ENCODE data around the gene CES2.
"Not testable (repeated sequence)": the region's sequence is repeated elsewhere in the genome, so short reads cannot be mapped to it uniquely, and the experiment has no call there.

Gene CES2

DNA sequence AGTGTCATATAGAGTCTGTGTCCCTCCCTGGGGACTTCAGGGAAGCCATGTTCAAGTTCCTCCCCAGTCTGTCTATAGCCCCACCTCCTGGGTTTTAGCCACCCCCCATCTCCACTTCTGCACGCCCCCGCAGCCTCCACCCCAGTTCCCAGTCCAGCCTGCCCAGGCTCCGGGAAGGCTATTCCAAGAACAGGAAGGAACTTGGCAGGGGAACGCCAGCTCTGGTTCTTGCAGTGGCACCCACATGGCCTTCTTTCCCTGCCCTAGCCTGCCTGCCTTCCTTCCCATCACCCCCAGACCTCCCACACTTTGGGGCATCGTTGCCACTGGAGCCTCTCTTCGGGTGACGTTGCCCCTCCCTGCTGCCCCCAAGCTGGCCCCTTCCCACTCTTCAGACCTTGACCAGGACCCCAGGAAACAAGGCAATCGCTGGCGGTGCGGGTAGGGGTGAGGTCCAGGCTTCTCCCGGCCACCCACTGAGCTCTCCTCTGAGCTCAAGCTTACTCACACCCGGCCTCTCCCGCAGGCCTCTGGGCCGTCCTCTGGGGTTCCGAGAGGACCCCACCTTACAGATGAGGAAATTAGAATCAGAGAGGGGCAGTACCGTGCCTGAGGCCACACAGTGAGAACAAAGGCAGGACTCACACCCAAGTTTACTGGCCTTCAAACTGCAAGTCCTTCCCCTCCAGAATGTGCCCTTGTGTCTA, 43.8 kb downstream of the CES2 start:
- DNase-seq (ENCODE audit: low spot score), result no peak

DNA sequence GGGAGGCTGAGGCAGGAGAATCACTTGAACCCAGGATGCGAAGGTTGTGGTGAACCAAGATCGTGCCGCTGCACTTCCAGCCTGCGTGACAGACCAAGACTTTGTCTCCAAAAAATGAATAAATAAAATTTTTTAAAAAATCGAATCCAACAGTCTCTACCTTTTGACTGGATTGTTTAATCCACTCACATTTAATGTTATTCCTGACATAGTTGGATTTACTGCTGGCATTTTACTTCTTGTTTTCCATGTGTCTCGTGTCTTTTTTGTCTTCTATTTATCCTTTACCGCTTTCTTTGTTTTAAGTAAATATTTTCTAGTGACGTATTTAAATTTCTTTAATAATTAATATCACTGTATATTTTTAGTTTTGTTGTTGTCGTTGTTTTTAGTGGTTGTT, 47.7 kb downstream of the CES2 start:
- no peak for DNase-seq (ENCODE audit: low spot score)

DNA sequence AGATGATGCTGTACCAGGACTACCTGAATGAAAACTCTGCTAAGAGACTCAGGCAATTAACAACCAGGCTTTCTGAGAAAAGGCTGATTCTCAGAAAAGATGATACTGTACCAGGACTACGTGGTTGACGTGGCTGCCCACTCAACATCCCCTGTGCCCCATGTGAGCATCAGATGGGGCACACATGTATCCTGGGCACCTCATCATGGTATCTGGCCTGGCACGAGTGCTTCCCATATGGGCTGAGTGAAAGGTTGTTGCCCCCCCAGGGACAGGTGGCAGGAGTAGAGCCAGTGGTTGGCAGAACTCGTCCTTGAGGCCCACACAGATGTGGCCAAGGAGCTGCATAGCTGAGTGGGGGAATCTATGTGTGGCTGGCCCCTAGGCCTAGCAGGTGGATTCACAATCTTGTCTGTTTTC, 49.6 kb downstream of the CES2 start:
- DNase-seq (ENCODE audit: low spot score), result no peak

DNA sequence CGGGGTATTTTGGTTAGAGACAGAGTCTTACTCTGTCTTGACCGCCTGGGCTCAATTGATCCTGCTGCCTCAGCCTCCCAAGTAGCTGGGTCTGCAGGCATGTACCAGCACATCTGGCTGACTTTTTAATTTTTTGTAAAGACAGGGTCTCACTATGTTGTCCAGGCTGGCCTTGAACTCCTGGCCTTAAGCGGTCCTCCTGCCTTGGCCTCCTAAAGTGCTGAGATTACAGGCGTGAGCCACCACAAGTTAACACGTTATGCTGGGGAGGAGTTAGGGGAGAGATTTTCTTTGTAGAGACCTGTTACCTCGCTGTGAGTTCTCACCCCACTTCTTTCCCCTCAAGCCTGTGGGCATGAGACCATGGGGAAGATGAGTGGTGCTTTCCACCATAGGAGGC, 51.2 kb downstream of the CES2 start:
- no peak for DNase-seq (ENCODE audit: low spot score)

DNA sequence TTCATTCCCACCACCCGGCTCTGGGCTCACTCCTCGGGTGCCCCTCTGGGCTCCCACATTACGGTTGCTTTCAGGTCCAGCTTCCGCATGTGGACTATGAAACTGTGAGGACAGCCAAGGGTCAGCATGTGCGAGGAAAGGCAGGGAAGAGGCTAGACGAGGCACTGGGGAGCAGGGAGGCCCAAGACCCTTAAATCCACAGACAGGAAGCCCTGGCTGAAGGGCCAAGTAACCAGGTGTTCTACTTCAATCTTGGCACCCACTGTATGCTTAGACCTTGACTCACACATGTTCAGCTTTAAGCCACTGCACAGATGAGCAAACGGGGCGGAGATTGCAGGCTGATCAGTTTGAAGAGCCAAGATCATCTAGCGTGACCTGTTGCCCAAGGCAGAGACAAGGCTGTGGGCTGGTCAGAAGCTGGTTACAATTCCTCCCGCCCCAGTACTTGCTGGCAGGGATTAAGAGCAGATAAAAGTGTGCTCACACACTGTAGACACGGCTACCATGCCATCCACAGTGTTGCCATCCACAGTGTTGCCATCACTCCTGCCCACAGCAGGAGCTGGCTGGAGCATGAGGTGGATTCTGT, 53.0 kb downstream of the CES2 start, which contains the start of gene CES4A:
CES4A (plus strand) TSS at position 393 of the 592 bp plus-strand sequence; CDS start at position 577, 184 bp downstream.
- DNase-seq (ENCODE audit: low spot score), result no peak

DNA sequence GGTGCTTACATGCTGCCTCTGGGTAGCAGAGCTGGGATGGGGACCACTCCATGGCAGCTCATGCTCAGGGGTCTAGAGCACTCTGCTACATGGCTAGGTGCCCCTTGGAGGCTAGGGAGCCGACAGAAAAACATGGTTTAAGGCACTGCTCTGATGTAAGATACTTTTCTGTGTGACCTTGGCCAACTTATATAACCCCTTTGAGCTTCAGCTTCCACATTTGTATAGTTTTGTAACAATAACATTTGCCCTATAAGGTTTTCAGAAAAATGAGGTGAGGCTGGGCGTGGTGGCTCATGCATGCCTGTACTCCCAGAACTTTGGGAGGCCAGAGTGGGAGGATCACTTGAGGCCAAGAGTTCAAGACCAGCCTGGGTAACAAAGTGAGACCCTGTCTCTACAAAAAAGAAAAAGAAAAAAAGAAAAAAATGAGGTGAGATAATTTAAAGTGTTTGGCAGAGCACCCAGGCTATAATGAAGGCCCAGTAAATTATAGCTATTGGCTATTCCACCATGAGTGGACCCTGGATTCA, 56.3 kb downstream of the CES2 start:
- no peak for DNase-seq (ENCODE audit: low spot score)

DNA sequence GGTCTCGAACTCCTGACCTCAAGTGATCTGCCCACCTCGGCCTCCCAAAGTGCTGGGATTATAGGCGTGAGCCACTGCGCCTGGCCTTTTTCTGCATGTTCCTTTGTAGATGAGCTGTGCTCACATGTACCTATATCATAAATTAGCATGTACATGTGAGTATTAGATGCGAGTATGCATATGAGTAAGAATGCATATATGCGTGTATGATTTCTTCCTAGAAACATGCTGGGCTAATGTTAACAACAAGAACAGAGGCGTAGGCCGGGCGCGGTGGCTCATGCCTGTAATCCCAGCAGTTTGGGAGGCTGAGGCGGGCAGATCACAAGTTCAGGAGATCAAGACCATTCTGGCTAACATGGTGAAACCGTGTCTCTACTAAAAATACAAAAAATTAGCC, 58.2 kb downstream of the CES2 start:
- not testable (repeated sequence) for DNase-seq (ENCODE audit: low spot score)
